ENCODE results near the gene CHRNE.

The CHRNE gene

DNA sequence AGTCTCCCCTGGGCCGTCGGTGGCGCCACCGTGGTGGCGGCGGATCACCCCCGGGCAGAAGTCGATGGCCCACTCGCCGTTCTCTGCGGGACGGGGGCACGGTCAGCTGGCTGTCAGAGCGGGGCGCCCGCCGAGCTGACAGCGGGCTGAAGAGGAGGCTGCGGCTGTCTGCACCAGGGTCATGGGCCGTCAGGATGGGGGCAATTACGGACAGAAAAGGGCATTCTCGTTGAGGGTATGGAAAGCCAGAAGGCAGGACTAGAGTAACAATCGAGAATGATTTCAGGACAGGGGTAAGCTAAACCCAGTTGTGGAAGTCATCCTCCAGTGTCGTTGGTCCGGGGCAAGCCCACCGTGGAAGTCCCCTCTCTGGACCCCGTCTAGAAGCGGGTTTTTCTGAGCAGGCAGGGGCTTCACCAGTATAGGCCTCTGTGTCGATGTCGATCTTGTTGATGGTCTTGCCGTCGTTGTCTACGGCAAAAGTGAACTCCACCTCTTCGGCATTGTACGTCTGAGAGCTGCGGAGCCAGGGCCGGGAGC is 1.7 kb downstream of the CHRNE start:
- Histone ChIP-seq H3K27ac (ENCODE audit: low read length) (no peak overlapping the region), H3K4me3 (ENCODE audit: low read depth in 1 of 2, low read length in 2 of 2) (peak overlapping the region in 1 of 2 donors; percentile 39), H3K27me3 (ENCODE audit: low read depth, low read length) (peaks cover 12% of the 10 kb centered on the region), H3K4me1 (ENCODE audit: control insufficient read depth in 1 of 2, insufficient read depth in 2 of 2, low read length in 2 of 2) (peaks cover 0 to 12% of the 10 kb centered on the region in 2 donors), H3K9me3 (ENCODE audit: control insufficient read depth in 1 of 2, low read length in 2 of 2) (no peaks in the 10 kb centered on the region), H3K36me3 (ENCODE audit: control insufficient read depth in 1 of 2, insufficient read depth in 2 of 2, low read length in 2 of 2) (peaks cover 2 to 14% of the 10 kb centered on the region in 2 donors)

DNA sequence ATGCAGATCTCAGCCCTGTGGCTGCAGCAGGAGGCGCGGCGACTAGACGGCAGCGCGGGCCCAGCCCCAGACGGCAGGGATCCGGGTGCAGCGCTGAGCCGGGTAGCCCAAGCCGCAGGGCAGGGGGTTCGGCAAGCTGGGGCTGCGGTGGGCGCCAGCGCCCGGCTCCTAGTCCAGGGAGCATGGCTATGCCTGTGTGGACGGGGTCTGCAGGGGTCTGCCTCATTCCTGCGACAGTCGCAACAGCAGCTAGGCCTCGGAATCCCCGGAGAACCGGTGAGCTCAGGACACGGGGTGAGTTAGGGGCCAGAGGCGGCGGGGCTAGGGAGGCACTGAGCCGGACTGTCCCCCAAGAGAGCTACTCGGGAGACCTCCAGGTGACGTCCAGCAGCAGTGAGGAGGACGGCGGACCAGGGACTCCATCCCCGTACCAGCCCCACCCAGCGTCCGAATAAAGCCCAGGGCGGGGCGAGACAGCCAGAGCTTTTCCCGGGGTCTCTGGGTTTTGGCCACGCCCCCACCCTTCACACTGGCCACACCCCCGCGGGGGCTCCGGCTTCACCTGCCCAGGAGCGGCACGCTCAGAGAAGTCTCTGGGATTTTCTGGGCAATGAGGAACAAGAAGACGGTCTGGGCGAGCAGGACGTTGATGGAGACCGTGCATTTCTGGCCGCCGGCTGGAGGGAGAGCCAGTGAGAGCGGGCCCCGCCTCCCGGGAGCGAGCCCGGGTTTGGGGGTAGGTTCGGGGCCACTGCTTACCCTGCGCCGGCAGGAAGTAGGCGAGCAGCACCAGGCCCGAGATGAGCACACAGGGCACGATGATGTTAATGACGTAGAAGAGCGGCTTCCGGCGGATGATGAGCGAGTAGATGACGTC is 2.4 kb downstream of the CHRNE start:
- H3K4me1 ChIP-seq (ENCODE audit: control insufficient read depth in 1 of 2, insufficient read depth in 2 of 2, low read length in 2 of 2) = peaks cover 0 to 12% of the 10 kb centered on the region in 2 donors
- H3K36me3 ChIP-seq (ENCODE audit: control insufficient read depth in 1 of 2, insufficient read depth in 2 of 2, low read length in 2 of 2) = peaks cover 6 to 21% of the 10 kb centered on the region in 2 donors
- peaks cover 12% of the 10 kb centered on the region for H3K27me3 ChIP-seq (ENCODE audit: low read depth, low read length)
- H3K9me3 ChIP-seq (ENCODE audit: control insufficient read depth in 1 of 2, low read length in 2 of 2) = no peaks in the 10 kb centered on the region
- peak overlapping the region; percentile 39 to 57 for H3K4me3 ChIP-seq (ENCODE audit: low read depth in 1 of 2, low read length in 2 of 2)
- no peak overlapping the region for H3K27ac ChIP-seq (ENCODE audit: low read length)

DNA sequence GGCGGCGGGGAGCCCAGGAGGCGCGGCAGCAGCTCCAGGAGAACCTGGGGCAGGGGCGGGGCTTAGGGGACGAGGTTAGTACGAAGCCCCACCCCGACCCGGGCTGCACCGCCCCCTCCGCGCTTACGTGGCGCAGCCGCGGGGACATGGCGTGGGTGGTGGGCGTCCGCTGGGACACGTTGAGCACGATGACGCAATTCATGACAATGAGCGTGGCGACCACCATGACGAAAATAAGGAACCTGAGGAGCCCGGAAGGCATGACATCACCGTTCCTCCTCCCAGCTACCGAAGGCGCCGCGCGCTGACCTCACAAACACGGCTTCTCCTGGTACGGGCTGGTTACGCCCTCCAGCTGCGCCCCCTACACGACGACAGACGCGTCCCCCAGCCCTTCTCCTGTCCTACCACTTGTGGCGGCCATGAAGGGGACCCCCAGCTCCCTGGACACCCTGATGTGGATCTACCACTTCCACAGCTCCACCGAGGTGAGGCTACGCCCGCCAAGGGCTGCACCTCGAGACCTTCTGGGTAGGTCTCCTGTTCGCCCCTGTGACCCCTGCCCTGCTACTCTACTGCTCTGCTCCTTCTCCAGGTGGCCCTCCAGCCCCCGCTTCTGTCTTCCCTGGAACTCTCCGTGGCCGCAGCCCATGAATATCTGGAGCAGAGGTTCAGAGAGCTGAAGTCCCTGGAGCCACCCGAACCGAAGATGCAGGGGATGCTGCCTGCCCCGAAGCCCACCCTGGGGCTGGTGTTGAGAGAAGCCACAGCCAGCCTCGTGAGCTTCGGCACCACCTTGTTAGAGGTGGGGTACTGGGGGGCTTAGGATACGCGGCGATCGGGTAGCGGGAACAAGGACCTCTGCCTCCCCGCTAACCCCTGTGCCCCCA is 3.3 kb downstream of the CHRNE start, which contains the start of gene C17orf107:
Gene C17orf107, plus strand, starts transcription at position 196 of the 890 bp plus-strand sequence. Its CDS starts 227 bp downstream, at position 423.
- Histone ChIP-seq H3K27ac (ENCODE audit: low read length) (no peak within 1 kb of the TSS), H3K27me3 (ENCODE audit: low read depth, low read length) (peaks cover 12% of the 10 kb centered on the region)

DNA sequence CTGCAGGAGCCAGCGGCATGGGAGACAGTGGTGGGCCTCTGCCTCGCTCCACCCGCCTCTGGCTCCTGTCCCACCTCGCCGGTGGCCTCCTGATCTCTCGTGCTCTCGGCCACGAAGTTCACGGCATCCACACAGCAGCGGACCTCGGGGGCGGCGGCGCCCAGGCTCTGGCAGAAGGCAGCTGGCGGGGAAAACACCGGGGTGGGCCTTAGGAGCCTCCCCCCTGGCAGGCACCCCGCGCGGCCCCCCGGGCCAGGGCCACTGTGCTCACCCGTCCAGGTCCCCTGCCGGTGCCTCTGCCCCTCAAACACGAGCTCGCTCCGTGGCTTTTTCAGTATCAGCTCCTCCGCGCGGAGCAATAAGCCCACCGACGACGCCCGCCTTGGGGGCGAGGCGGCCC is 4.0 kb downstream of the CHRNE start:
- Histone ChIP-seq H3K4me1 (ENCODE audit: control insufficient read depth in 1 of 2, insufficient read depth in 2 of 2, low read length in 2 of 2) (peaks cover 0 to 12% of the 10 kb centered on the region in 2 donors), H3K27ac (ENCODE audit: low read length) (no peak overlapping the region), H3K4me3 (ENCODE audit: low read depth in 1 of 2, low read length in 2 of 2) (peak overlapping the region; percentile 39 to 57), H3K36me3 (ENCODE audit: control insufficient read depth in 1 of 2, insufficient read depth in 2 of 2, low read length in 2 of 2) (peaks cover 21 to 36% of the 10 kb centered on the region in 2 donors), H3K27me3 (ENCODE audit: low read depth, low read length) (peaks cover 12% of the 10 kb centered on the region), H3K9me3 (ENCODE audit: control insufficient read depth in 1 of 2, low read length in 2 of 2) (no peaks in the 10 kb centered on the region)

More for the DNA sequence above, 3.3 kb downstream of the CHRNE start, which contains the start of gene C17orf107:
- Histone ChIP-seq H3K9me3 (ENCODE audit: control insufficient read depth in 1 of 2, low read length in 2 of 2) (no peaks in the 10 kb centered on the region), H3K4me1 (ENCODE audit: control insufficient read depth in 1 of 2, insufficient read depth in 2 of 2, low read length in 2 of 2) (peaks cover 0 to 12% of the 10 kb centered on the region in 2 donors), H3K4me3 (ENCODE audit: low read depth in 1 of 2, low read length in 2 of 2) (peak within 1 kb of the TSS; percentile 39 to 57), H3K36me3 (ENCODE audit: control insufficient read depth in 1 of 2, insufficient read depth in 2 of 2, low read length in 2 of 2) (peaks cover 14 to 29% of the 10 kb centered on the region in 2 donors)

DNA sequence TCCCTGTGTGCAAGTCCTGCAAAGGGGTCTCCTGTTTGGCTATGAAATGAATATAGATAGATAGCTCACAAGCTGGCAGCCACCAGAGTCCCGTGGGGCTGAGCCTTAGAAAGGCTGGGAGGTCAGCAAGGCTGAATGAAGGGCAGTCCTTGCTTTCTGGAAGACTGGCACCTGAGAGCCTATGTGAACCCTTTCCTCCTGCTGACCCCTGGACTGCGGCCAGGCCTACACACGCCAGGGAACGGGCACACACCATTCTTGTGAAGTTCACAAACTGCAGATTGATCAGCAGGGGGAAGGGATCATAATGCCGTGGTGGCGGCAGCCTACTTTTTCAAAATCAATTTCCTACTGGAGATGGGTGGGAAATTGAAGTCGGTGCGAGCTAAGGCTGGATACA is 4.5 kb downstream of the CHRNE start:
- H3K9me3 ChIP-seq (ENCODE audit: control insufficient read depth in 1 of 2, low read length in 2 of 2) = no peaks in the 10 kb centered on the region
- H3K27me3 ChIP-seq (ENCODE audit: low read depth, low read length) = peaks cover 12% of the 10 kb centered on the region
- H3K4me3 ChIP-seq (ENCODE audit: low read depth in 1 of 2, low read length in 2 of 2) = no peak overlapping the region

DNA sequence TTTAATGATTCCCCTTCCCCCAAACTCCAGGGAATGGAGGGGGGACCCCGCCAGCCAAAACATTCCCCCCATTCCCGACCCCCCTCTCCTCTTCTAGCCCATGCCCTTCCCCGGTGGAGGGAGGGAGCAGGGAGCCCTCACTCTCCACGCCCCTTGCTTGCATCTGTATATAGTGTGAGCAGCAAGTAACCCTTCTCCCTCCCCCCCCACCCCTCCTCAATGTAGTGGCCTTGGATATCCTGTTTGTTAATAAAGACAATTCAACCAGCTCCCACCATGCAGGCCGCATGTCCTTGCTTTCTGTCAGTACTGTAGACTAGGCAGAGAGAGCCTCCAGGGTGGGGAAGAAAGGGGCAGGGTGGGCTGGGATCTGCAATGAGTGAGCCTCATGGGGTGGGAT is 5.1 kb downstream of the CHRNE start:
- peaks cover 12% of the 10 kb centered on the region for H3K27me3 ChIP-seq (ENCODE audit: low read depth, low read length)
- no peak overlapping the region for H3K27ac ChIP-seq (ENCODE audit: low read length)
- no peak overlapping the region for H3K4me3 ChIP-seq (ENCODE audit: low read depth in 1 of 2, low read length in 2 of 2)
- H3K36me3 ChIP-seq (ENCODE audit: control insufficient read depth in 1 of 2, insufficient read depth in 2 of 2, low read length in 2 of 2) = peaks cover 22 to 47% of the 10 kb centered on the region in 2 donors
- H3K9me3 ChIP-seq (ENCODE audit: control insufficient read depth in 1 of 2, low read length in 2 of 2) = no peaks in the 10 kb centered on the region
- H3K4me1 ChIP-seq (ENCODE audit: control insufficient read depth in 1 of 2, insufficient read depth in 2 of 2, low read length in 2 of 2) = peaks cover 0 to 12% of the 10 kb centered on the region in 2 donors

More for the DNA sequence above, 4.5 kb downstream of the CHRNE start:
- Histone ChIP-seq H3K4me1 (ENCODE audit: control insufficient read depth in 1 of 2, insufficient read depth in 2 of 2, low read length in 2 of 2) (peaks cover 0 to 12% of the 10 kb centered on the region in 2 donors), H3K27ac (ENCODE audit: low read length) (no peak overlapping the region), H3K36me3 (ENCODE audit: control insufficient read depth in 1 of 2, insufficient read depth in 2 of 2, low read length in 2 of 2) (peaks cover 22 to 42% of the 10 kb centered on the region in 2 donors)

DNA sequence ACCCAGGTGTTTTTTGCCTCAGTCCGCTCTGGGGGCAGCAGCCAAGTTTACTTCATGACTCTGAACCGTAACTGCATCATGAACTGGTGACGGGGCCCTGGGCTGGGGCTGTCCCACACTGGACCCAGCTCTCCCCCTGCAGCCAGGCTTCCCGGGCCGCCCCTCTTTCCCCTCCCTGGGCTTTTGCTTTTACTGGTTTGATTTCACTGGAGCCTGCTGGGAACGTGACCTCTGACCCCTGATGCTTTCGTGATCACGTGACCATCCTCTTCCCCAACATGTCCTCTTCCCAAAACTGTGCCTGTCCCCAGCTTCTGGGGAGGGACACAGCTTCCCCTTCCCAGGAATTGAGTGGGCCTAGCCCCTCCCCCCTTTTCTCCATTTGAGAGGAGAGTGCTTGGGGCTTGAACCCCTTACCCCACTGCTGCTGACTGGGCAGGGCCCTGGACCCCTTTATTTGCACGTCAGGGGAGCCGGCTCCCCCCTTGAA is 5.7 kb downstream of the CHRNE start:
- no peak overlapping the region for H3K27ac ChIP-seq (ENCODE audit: low read length)
- H3K27me3 ChIP-seq (ENCODE audit: low read depth, low read length) = peaks cover 12% of the 10 kb centered on the region
- no peak overlapping the region for H3K4me3 ChIP-seq (ENCODE audit: low read depth in 1 of 2, low read length in 2 of 2)
- peaks cover 0 to 12% of the 10 kb centered on the region in 2 donors for H3K4me1 ChIP-seq (ENCODE audit: control insufficient read depth in 1 of 2, insufficient read depth in 2 of 2, low read length in 2 of 2)
- peaks cover 22 to 53% of the 10 kb centered on the region in 2 donors for H3K36me3 ChIP-seq (ENCODE audit: control insufficient read depth in 1 of 2, insufficient read depth in 2 of 2, low read length in 2 of 2)
- H3K9me3 ChIP-seq (ENCODE audit: control insufficient read depth in 1 of 2, low read length in 2 of 2) = no peaks in the 10 kb centered on the region

DNA sequence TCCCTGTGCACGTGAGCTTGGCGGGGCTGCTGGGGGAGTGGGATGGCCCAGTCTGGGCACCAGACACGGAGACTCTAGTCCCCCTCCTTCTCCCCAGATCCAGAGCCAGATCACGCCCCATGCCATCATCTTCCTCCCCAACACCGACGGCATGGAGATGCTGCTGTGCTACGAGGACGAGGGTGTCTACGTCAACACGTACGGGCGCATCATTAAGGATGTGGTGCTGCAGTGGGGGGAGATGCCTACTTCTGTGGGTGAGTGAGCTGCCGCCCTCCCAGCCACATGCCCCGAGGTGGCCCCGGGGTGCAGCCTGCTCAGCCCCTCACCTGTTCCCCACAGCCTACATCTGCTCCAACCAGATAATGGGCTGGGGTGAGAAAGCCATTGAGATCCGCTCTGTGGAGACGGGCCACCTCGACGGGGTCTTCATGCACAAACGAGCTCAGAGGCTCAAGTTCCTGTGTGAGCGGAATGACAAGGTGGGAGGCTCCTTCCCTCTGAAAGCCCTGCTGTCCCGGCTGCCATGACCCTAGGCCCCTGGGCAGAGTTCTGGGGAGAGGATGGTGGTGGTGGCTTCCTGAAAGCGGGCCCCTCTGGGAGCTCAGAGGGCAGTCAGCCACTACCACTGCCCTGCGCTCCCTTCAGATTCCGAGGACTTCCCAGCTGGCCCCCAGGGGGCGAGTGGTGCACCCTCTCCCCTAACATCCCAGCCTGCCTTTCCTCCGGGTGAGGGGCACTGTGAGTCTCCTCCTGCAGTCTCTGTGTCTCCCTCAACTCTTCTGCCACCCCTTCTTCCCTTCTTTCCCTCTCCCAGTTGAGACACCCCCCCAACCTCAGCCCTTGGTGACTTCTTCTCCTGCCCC is 6.3 kb downstream of the CHRNE start:
- Histone ChIP-seq H3K27me3 (ENCODE audit: low read depth, low read length) (peaks cover 12% of the 10 kb centered on the region), H3K4me1 (ENCODE audit: control insufficient read depth in 1 of 2, insufficient read depth in 2 of 2, low read length in 2 of 2) (peaks cover 0 to 12% of the 10 kb centered on the region in 2 donors), H3K36me3 (ENCODE audit: control insufficient read depth in 1 of 2, insufficient read depth in 2 of 2, low read length in 2 of 2) (peaks cover 26 to 60% of the 10 kb centered on the region in 2 donors), H3K27ac (ENCODE audit: low read length) (no peak overlapping the region), H3K4me3 (ENCODE audit: low read depth in 1 of 2, low read length in 2 of 2) (no peak overlapping the region), H3K9me3 (ENCODE audit: control insufficient read depth in 1 of 2, low read length in 2 of 2) (no peaks in the 10 kb centered on the region)

DNA sequence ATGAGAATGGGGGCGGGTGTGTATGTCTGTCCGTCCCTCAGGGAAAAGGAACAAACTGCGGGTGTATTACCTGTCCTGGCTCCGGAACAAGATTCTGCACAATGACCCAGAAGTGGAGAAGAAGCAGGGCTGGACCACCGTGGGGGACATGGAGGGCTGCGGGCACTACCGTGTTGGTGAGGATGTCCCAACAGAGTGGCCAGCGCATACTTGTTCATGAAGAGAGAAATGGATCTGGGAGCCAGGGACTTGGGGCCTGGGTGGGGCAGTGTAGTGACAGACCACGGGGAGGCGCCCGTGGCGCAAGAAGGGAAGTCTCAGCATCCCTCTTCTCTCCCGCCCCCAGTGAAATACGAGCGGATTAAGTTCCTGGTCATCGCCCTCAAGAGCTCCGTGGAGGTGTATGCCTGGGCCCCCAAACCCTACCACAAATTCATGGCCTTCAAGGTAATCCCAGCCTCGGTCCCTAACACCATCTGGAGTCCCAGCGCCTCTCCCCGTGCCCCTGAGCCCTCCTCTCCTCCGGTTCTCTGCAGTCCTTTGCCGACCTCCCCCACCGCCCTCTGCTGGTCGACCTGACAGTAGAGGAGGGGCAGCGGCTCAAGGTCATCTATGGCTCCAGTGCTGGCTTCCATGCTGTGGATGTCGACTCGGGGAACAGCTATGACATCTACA is 7.1 kb downstream of the CHRNE start:
- peaks cover 33 to 67% of the 10 kb centered on the region in 2 donors for H3K36me3 ChIP-seq (ENCODE audit: control insufficient read depth in 1 of 2, insufficient read depth in 2 of 2, low read length in 2 of 2)
- H3K27ac ChIP-seq (ENCODE audit: low read length) = no peak overlapping the region
- no peak overlapping the region for H3K4me3 ChIP-seq (ENCODE audit: low read depth in 1 of 2, low read length in 2 of 2)
- peaks cover 0 to 12% of the 10 kb centered on the region in 2 donors for H3K4me1 ChIP-seq (ENCODE audit: control insufficient read depth in 1 of 2, insufficient read depth in 2 of 2, low read length in 2 of 2)
- H3K9me3 ChIP-seq (ENCODE audit: control insufficient read depth in 1 of 2, low read length in 2 of 2) = no peaks in the 10 kb centered on the region
- peaks cover 12% of the 10 kb centered on the region for H3K27me3 ChIP-seq (ENCODE audit: low read depth, low read length)

DNA sequence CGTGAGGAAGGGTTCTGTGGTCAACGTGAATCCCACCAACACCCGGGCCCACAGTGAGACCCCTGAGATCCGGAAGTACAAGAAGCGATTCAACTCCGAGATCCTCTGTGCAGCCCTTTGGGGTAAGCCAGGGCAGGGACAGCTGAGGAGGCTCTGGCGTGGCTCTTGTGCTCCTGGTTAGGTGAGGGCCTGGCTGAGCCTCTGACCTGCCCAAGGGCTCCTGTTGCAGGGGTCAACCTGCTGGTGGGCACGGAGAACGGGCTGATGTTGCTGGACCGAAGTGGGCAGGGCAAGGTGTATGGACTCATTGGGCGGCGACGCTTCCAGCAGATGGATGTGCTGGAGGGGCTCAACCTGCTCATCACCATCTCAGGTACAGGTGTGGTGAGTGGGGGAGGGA is 7.8 kb downstream of the CHRNE start:
- no peaks in the 10 kb centered on the region for H3K9me3 ChIP-seq (ENCODE audit: control insufficient read depth in 1 of 2, low read length in 2 of 2)
- H3K36me3 ChIP-seq (ENCODE audit: control insufficient read depth in 1 of 2, insufficient read depth in 2 of 2, low read length in 2 of 2) = peaks cover 38 to 74% of the 10 kb centered on the region in 2 donors
- H3K4me1 ChIP-seq (ENCODE audit: control insufficient read depth in 1 of 2, insufficient read depth in 2 of 2, low read length in 2 of 2) = peaks cover 0 to 11% of the 10 kb centered on the region in 2 donors
- H3K27ac ChIP-seq (ENCODE audit: low read length) = no peak overlapping the region
- no peak overlapping the region for H3K4me3 ChIP-seq (ENCODE audit: low read depth in 1 of 2, low read length in 2 of 2)
- H3K27me3 ChIP-seq (ENCODE audit: low read depth, low read length) = peaks cover 7% of the 10 kb centered on the region
